ENCODE data around the gene PLXNA3. TPM values are rescaled to one million over a fixed set of nuclear protein-coding genes. Genes with fewer than 3 reads are reported as not detected.
A peak's percentile ranks its signal among the peaks of the same experiment; 100 is the strongest.

Gene PLXNA3
- total RNA-seq, 2 donors from 2014 or later: 39.4 to 42.9 TPM

DNA sequence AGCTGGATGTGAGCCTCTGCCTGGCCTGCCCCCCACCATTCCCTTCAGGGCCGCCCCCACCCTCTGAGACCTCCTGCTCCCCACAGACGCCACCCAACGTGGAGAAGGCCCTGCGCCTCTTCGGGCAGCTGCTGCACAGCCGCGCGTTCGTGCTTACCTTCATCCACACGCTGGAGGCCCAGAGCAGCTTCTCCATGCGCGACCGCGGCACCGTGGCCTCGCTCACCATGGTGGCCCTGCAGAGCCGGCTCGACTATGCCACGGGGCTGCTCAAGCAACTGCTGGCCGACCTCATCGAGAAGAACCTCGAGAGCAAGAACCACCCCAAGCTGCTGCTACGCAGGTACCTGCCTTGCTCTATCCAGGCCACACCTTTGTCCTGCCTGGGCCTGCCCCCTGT, 10.1 kb downstream of the PLXNA3 start:
- H3K9me3 Mint-ChIP-seq: no peaks in the 10 kb centered on the region
- H3K27ac Mint-ChIP-seq: no peak overlapping the region
- no peaks in the 10 kb centered on the region for H3K27me3 Mint-ChIP-seq (ENCODE audit: low read depth)
- H3K36me3 Mint-ChIP-seq (ENCODE audit: insufficient read depth in 2 of 2): peaks cover 0 to 2% of the 10 kb centered on the region in 2 donors
- ATAC-seq (replicated peaks in 1 of 2) (no peak), DNase-seq (no peak)
- no peaks in the 10 kb centered on the region for H3K4me1 Mint-ChIP-seq (ENCODE audit: low read depth)
- H3K4me3 Mint-ChIP-seq: no peak overlapping the region

DNA sequence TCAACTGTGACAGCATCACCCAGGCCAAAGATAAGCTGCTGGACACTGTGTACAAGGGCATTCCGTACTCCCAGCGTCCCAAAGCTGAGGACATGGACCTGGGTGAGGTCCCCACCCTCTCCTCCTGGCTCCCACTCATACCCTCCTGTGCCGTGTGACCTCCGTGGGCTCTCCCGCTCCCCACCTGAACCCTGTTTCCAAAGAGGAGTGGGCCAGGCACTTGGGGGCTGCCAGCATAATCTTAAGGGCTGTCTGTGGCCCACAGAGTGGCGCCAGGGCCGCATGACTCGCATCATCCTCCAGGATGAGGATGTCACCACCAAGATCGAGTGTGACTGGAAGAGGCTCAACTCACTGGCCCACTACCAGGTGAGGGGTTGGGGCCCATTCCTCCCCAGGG, 11.0 kb downstream of the PLXNA3 start:
- Mint-ChIP-seq H3K4me1 (ENCODE audit: low read depth) (no peaks in the 10 kb centered on the region), H3K9me3 (no peaks in the 10 kb centered on the region), H3K27ac (no peak overlapping the region), H3K4me3 (no peak overlapping the region), H3K36me3 (ENCODE audit: insufficient read depth in 2 of 2) (peaks cover 0 to 2% of the 10 kb centered on the region in 2 donors), H3K27me3 (ENCODE audit: low read depth) (no peaks in the 10 kb centered on the region)
- no peak for ATAC-seq (replicated peaks in 1 of 2)
- DNase-seq: no peak

DNA sequence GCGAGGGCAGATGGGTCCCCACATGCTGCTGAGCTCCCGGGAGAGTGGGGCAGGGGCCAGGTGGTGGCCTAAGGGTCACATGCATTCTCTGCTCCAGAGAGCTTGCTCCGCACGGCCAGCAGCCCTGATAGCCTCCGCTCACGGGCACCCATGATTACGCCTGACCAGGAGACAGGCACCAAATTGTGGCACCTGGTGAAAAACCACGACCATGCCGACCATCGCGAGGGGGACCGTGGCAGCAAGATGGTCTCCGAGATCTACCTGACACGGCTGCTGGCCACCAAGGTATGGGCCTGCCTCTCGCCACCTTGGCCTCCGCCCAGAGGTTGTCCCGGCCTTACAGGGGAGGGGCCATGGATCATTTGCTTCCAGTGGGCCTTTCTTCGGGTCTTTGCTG, 11.8 kb downstream of the PLXNA3 start:
- Mint-ChIP-seq H3K27me3 (ENCODE audit: low read depth) (no peaks in the 10 kb centered on the region), H3K4me1 (ENCODE audit: low read depth) (no peaks in the 10 kb centered on the region), H3K9me3 (no peaks in the 10 kb centered on the region), H3K27ac (no peak overlapping the region), H3K4me3 (no peak overlapping the region), H3K36me3 (ENCODE audit: insufficient read depth in 2 of 2) (peaks cover 0 to 2% of the 10 kb centered on the region in 2 donors)
- DNase-seq: no peak
- ATAC-seq (replicated peaks in 1 of 2): no peak

DNA sequence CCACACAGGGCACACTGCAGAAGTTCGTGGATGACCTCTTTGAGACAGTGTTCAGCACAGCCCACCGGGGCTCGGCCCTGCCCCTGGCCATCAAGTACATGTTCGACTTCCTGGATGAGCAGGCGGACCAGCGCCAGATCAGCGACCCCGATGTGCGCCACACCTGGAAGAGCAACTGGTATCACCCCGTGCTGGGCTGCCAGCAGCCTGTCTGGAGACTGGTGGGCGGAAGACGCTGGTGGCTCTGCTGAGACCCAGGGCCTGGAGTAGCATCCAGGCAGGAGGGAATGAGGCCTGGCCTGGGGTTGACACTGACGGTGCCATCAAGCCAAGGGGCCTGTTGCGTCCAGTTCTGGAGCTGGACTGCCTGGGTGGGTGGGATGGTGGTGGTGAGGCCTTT, 12.4 kb downstream of the PLXNA3 start:
- Mint-ChIP-seq H3K27ac (no peak overlapping the region), H3K9me3 (no peaks in the 10 kb centered on the region), H3K27me3 (ENCODE audit: low read depth) (no peaks in the 10 kb centered on the region), H3K36me3 (ENCODE audit: insufficient read depth in 2 of 2) (peaks cover 0 to 2% of the 10 kb centered on the region in 2 donors), H3K4me3 (no peak overlapping the region), H3K4me1 (ENCODE audit: low read depth) (no peaks in the 10 kb centered on the region)
- DNase-seq (no peak), ATAC-seq (replicated peaks in 1 of 2) (no peak)

DNA sequence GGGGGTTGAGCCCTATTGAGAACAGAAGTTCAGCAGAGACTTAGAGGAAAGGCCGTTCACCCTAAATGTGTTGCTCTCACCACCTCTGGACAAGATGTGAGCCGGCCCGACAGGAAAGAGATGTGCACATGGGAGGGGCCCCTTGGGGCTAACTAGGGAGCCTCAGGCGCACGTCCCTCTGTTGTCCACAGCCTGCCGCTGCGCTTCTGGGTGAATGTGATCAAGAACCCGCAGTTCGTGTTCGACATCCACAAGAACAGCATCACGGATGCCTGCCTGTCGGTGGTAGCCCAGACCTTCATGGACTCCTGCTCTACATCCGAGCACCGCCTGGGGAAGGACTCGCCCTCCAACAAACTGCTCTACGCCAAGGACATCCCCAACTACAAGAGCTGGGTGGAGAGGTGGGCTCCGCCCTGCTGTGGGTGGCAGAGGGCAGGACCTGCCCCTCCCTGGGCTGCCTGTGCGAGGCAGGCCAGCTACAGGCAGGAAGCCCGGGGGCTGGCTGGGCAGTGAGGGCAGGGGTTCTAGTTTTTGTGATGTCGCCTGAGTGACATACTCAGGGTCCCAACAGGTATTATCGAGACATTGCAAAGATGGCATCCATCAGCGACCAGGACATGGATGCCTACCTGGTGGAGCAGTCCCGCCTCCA, 13.0 kb downstream of the PLXNA3 start:
- DNase-seq (no peak), ATAC-seq (replicated peaks in 1 of 2) (no peak)
- Mint-ChIP-seq H3K27me3 (ENCODE audit: low read depth) (no peaks in the 10 kb centered on the region), H3K4me1 (ENCODE audit: low read depth) (no peaks in the 10 kb centered on the region), H3K9me3 (no peaks in the 10 kb centered on the region), H3K27ac (no peak overlapping the region), H3K4me3 (no peak overlapping the region), H3K36me3 (ENCODE audit: insufficient read depth in 2 of 2) (peaks cover 0 to 2% of the 10 kb centered on the region in 2 donors)

DNA sequence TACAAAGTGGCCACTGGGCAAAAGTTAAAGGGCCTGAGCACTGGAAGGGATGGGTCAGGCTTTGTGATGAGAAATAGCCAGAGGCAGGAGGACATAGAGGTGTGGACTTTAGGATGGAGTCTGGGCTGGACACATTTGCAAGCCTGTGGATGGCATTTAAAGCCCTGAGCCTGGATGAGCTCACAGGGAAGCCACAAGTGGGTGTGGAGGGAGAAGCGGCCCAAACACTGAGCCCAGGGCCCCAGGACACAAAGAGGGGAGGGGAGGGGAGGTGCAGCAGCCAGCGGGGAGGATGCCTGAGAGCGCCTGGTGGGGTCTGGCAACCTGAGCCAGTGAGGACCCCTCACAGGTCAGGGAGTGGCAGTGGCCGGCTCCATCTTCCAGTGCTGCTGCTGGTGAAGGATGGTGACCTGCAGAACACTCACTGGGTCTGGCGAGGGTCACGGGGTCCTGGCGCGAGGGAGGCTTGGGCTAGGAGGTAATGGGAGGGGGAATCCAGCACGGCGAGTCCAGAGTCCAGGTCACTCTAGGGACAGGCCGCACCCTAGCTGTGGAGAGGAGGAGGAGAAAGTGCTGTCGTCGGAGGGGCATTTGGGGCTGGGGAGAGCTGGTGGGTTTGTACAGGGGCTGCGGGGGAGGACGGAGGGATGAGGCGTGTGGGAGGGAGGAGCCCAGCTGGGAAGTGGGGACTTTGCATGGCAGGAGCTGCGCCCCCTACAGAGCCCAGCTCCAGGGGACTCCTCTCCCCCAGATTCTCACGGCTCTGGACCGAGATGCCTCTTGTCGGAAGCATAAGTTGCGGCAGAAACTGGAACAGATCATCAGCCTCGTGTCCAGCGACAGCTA, 14.0 kb downstream of the PLXNA3 start:
- H3K27me3 Mint-ChIP-seq (ENCODE audit: low read depth): no peaks in the 10 kb centered on the region
- peaks cover 0 to 2% of the 10 kb centered on the region in 2 donors for H3K36me3 Mint-ChIP-seq (ENCODE audit: insufficient read depth in 2 of 2)
- no peak overlapping the region for H3K27ac Mint-ChIP-seq
- no peak overlapping the region for H3K4me3 Mint-ChIP-seq
- no peaks in the 10 kb centered on the region for H3K9me3 Mint-ChIP-seq
- no peak for ATAC-seq (replicated peaks in 1 of 2)
- no peak for DNase-seq
- H3K4me1 Mint-ChIP-seq (ENCODE audit: low read depth): peaks cover 7% of the 10 kb centered on the region

DNA sequence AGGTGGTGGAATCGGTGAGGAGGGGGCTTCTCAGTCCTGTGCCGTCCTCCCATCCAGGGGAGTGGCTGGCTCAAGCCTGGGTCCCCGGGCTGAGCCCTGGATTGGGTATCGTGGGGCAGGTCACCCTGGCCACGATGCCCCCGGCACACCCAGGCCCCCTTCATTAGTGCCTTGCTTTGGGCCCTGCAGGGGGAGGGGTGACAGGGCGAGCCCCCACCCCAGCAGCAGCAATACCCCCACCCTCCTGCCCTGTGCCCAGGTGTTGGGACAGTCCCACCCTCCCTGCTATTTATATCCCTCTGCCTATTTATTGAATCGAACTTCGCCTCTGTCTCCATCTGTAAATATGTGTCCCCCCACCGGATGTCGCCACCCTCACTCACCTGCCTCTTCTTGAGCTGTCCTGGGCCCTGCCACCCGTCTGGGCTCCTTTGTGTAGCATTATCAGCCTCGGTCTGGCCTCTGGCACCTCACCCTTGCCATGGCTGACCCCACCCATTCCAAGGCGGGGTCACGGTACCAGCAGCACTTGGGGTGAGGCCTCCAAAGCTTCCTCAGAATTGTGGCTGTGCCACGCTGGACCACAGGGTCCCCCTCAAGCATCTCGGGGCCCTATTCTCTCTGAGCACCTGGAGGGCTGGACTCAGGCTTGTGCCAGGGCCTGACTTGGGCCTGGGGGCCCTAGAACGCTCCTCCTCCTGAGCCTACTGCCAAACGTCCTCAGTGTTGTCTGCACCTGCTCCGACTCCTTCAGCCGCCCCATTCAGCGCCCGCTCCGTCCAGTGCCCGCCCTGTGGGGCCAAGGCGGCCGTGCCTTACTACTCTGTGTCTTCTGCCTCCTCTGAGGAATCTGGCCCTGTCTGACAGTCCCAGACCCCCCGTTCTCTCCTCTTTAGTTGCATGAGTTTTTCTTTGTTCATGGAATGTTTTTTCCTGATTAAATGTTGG, 14.9 kb downstream of the PLXNA3 start:
- H3K27me3 Mint-ChIP-seq (ENCODE audit: low read depth): no peaks in the 10 kb centered on the region
- peaks cover 7% of the 10 kb centered on the region for H3K4me1 Mint-ChIP-seq (ENCODE audit: low read depth)
- H3K4me3 Mint-ChIP-seq: no peak overlapping the region
- no peak overlapping the region for H3K27ac Mint-ChIP-seq
- DNase-seq (no peak), ATAC-seq (replicated peaks in 1 of 2) (peak in 1 of 2 donors; percentile 13)
- no peaks in the 10 kb centered on the region for H3K9me3 Mint-ChIP-seq
- peaks cover 0 to 2% of the 10 kb centered on the region in 2 donors for H3K36me3 Mint-ChIP-seq (ENCODE audit: insufficient read depth in 2 of 2)

DNA sequence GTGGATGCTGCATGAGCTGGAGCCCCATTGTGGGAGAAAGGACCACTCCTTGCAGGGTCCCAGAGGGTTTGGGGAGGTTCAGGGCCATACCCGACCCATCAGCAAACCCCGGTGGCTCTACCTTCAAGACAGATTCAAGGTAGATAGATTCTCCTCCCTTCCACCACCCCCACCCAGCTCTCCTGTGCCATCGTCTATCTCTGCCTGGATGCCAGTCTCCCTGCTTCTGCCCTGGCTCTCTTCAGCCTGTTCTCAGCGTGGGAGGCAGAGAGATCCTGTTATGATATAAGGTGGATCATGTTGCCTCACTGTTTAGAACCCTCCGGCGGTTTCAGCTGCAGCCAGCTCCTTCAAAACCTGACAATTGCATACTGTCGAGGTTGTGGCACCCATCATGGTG, 15.6 kb downstream of the PLXNA3 start:
- H3K27me3 Mint-ChIP-seq (ENCODE audit: low read depth): no peaks in the 10 kb centered on the region
- no peak overlapping the region for H3K4me3 Mint-ChIP-seq
- no peaks in the 10 kb centered on the region for H3K9me3 Mint-ChIP-seq
- peaks cover 7% of the 10 kb centered on the region for H3K4me1 Mint-ChIP-seq (ENCODE audit: low read depth)
- DNase-seq (no peak), ATAC-seq (replicated peaks in 1 of 2) (no peak)
- H3K27ac Mint-ChIP-seq: no peak overlapping the region
- peaks cover 0 to 2% of the 10 kb centered on the region in 2 donors for H3K36me3 Mint-ChIP-seq (ENCODE audit: insufficient read depth in 2 of 2)

DNA sequence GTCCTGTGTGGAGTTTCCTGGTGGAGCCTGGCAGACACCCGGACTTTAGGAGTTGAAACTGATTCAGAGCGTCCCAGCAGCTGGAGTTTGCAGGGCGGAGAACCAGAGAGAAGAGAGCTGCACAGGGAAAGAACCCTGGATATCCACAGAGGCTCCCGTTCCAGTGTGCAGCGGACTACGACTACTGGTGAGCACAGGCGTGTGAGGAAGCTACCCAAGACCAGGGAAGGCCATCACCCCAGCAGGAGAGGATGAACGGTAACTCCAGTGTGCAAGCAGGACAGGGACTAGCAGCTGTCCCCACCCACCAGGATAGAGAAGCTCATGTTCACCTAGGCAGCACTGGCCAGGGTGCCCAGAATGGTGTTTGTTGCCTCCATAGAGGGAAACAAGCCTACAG, 18.7 kb downstream of the PLXNA3 start:
- no peak for ATAC-seq (replicated peaks in 1 of 2)

DNA sequence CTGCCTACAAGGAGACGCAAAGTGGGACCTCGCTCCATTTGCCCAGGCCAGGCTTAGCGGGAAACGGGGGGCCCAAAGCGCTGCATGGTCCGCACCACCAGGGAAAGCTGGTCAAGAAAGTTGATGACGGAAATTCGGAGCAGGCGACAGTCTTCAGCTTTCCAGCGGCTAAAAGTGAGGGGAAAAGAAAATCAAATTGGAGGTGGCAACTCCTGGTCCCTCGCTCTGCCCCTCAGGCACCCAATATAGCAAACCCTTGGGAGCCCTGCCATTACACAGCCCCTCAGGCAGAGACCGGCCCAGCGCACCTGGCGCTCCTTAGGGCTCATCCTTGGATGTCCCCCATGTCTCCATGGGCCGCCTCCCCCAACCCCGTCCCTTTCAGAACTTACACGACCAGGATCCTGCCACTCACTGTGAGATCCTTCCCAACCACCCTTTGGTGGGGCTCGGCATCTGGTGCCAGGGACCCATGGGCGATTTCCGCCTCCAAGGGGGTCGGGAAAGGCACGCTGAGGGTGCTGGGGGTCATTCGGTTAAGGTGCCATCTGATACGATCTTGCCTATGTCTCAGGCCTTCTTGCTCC, 19.9 kb downstream of the PLXNA3 start:
- Mint-ChIP-seq H3K27ac (peak overlapping the region; percentile 79), H3K36me3 (ENCODE audit: insufficient read depth in 2 of 2) (no peaks in the 10 kb centered on the region), H3K27me3 (ENCODE audit: low read depth) (no peaks in the 10 kb centered on the region), H3K4me1 (ENCODE audit: low read depth) (peaks cover 13% of the 10 kb centered on the region), H3K9me3 (no peaks in the 10 kb centered on the region), H3K4me3 (peak overlapping the region; percentile 83 to 87)
- ATAC-seq (replicated peaks in 1 of 2) (no peak), DNase-seq (no peak)

More for the DNA sequence above, 18.7 kb downstream of the PLXNA3 start:
- H3K9me3 Mint-ChIP-seq: no peaks in the 10 kb centered on the region
- H3K4me1 Mint-ChIP-seq (ENCODE audit: low read depth): peaks cover 13% of the 10 kb centered on the region
- DNase-seq: no peak
- no peaks in the 10 kb centered on the region for H3K36me3 Mint-ChIP-seq (ENCODE audit: insufficient read depth in 2 of 2)
- H3K27me3 Mint-ChIP-seq (ENCODE audit: low read depth): no peaks in the 10 kb centered on the region
- H3K27ac Mint-ChIP-seq: no peak overlapping the region
- peak overlapping the region in 1 of 2 donors; percentile 13 for H3K4me3 Mint-ChIP-seq

DNA sequence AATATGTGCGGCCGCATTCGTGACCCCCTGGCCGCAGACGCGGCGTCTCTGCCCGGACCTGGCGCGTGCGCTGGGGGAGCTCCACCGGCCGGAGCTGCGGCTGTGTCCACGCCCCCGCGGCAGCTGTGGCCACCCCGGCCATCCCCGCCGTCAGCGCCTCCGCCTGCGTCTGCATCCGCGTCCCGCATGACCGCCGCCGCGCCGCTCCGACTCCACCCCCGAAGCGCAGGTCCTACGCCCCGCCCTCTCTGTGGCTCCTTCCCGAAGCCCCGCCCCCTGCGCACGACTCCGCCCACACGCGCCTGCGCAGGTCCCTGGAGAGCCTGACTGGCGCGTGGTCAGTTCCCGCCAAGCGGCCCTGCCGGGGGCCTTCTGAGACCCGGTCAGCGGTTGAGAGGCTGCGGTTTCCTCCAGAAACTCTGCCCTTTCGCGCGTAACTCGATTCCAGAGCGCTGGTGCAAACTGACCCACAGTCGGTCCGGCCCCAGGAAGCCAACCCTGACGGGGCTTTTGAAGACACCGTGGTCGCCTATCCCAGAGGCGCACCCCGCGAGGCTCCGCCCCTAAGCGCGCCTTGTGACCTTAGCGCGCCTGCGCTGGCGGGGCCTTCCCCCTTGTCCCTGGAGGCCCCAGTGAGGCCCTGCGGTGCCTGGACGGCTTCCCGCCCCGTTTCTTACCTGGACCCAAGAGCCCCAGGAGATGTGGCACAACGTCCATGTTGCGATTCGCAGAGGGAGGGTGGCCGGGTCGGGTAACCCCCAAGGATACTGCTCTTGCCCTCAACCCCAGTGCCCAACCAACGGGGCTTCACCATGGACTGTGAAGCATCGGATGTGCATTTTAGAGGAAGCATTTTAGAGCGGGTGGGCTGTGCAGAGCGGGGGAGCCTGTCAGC, 20.9 kb downstream of the PLXNA3 start, which contains the start of gene LAGE3:
LAGE3 (minus strand) TSS at position 554 of the 895 bp plus-strand sequence; CDS start at position 188, 366 bp downstream.
- peak within 1 kb of the TSS; percentile 79 for H3K27ac Mint-ChIP-seq
- H3K9me3 Mint-ChIP-seq: no peaks in the 10 kb centered on the region
- peak; percentile 93 to 94 for ATAC-seq (replicated peaks in 1 of 2)
- peak within 1 kb of the TSS; percentile 83 to 87 for H3K4me3 Mint-ChIP-seq
- H3K36me3 Mint-ChIP-seq (ENCODE audit: insufficient read depth in 2 of 2): no peaks in the 10 kb centered on the region
- H3K4me1 Mint-ChIP-seq (ENCODE audit: low read depth): peaks cover 13% of the 10 kb centered on the region
- peak; percentile 95 to 96 for DNase-seq
- no peaks in the 10 kb centered on the region for H3K27me3 Mint-ChIP-seq (ENCODE audit: low read depth)

DNA sequence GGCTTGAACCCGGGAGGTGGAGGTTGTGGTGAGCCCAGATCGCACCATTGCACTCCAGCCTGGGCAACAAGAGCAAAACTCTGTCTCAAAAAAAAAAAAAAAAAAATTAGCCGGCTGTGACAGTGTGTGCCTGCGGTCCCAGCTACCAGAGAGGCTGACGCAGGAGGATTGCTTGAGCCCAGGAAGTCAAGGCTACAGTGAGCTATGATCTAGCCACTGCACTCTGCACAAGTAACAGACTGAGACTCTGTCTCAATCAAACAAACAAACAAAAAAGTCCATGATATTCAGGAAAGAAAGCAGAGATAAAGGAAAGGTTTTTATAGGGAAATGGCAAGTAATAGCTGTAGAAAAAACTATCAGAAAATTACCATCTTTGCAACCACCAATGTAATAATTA, 23.1 kb downstream of the PLXNA3 start:
- no peak for DNase-seq
- no peak overlapping the region for H3K4me3 Mint-ChIP-seq

More for the DNA sequence above, 23.1 kb downstream of the PLXNA3 start:
- Mint-ChIP-seq H3K36me3 (ENCODE audit: insufficient read depth in 2 of 2) (no peaks in the 10 kb centered on the region), H3K9me3 (no peaks in the 10 kb centered on the region), H3K27ac (no peak overlapping the region), H3K4me1 (ENCODE audit: low read depth) (peaks cover 12% of the 10 kb centered on the region), H3K27me3 (ENCODE audit: low read depth) (no peaks in the 10 kb centered on the region)
- ATAC-seq (replicated peaks in 1 of 2): no peak

Data from activated T-cell treated with anti-CD3 and anti-CD28 coated beads, Interleukin-2, amount 50 U/mL, for 72 hours (primary cell).